HepG2 (cell line): Measurements from ENCODE around the gene PHLPP2. TPM values are rescaled to one million over a fixed set of nuclear protein-coding genes. Genes with fewer than 3 reads are reported as not detected.
A peak's percentile ranks its signal among the peaks of the same experiment; 100 is the strongest.

Source experiments
- ATF7-NPFF ChIP-seq: sonication (generic); formaldehyde crosslinking; IDR thresholded peaks from 2 replicates; pipeline ENCODE4 v1.8.1; 2023; ENCODE audit warnings: mild to moderate bottlenecking, low read depth, missing genetic modification reagents, moderate library complexity
- BCL3 ChIP-seq: sonication (generic); formaldehyde crosslinking; IDR thresholded peaks from 2 replicates; pipeline ENCODE4 v1.5.1; 2020; ENCODE audit warnings: mild to moderate bottlenecking, missing genetic modification reagents, moderate library complexity
- CHD2 ChIP-seq: IDR thresholded peaks from 2 replicates; pipeline ENCODE4 v1.6.1; 2011; ENCODE audit warnings: low read depth, low read length, improper control_type of control experiment
- DBP ChIP-seq: sonication (generic); formaldehyde crosslinking; IDR thresholded peaks from 2 replicates; pipeline ENCODE4 v1.4.0; 2020; ENCODE audit warnings: missing genetic modification reagents; ENCODE audit errors: not compliant biosample characterization
- ERF ChIP-seq: IDR thresholded peaks from 2 replicates; pipeline ENCODE4 v1.6.1; 2018; ENCODE audit warnings: missing biosample characterization, missing genetic modification reagents
- MXI1 ChIP-seq: IDR thresholded peaks from 3 replicates; pipeline ENCODE4 v1.6.1; 2012; ENCODE audit warnings: low read depth, low read length, inconsistent platforms, borderline replicate concordance
- NBN ChIP-seq: fragments of 450-650 bp; conservative IDR thresholded peaks from 2 replicates; pipeline ENCODE4 v1.6.1; 2017
- NFATC3 ChIP-seq: sonication (generic); formaldehyde crosslinking; IDR thresholded peaks from 2 replicates; pipeline ENCODE4 v1.5.1; 2020; ENCODE audit warnings: mild to moderate bottlenecking, missing genetic modification reagents
- PCBP2 ChIP-seq: fragments of 200-400 bp; formaldehyde crosslinking; optimal IDR thresholded peaks from 2 replicates; pipeline ENCODE3; 2018; ENCODE audit warnings: low read length, low read depth; ENCODE audit not compliant: poor library complexity, severe bottlenecking
- PRPF4 ChIP-seq: fragments of 200-400 bp; formaldehyde crosslinking; IDR thresholded peaks from 2 replicates; pipeline ENCODE4 v1.6.1; 2016; ENCODE audit warnings: low read length, low read depth; ENCODE audit not compliant: poor library complexity, severe bottlenecking
- RBFOX2 ChIP-seq: fragments of 200-400 bp; formaldehyde crosslinking; IDR thresholded peaks from 2 replicates; pipeline ENCODE4 v1.6.1; 2017; ENCODE audit warnings: low read depth, mild to moderate bottlenecking, low read length
- RELA ChIP-seq: sonication (generic); formaldehyde crosslinking; IDR thresholded peaks from 2 replicates; pipeline ENCODE4 v1.4.0; 2020; ENCODE audit warnings: missing genetic modification reagents
- SIN3B ChIP-seq: fragments of 150-350 bp; IDR thresholded peaks from 2 replicates; pipeline ENCODE4 v1.6.1; 2014; ENCODE audit warnings: low read length
- SMC3 ChIP-seq: IDR thresholded peaks from 2 replicates; pipeline ENCODE4 v1.6.1; 2011; ENCODE audit warnings: low read length, improper control_type of control experiment
- SP5 ChIP-seq: IDR thresholded peaks from 2 replicates; pipeline ENCODE4 v1.6.1; 2016; ENCODE audit warnings: low read depth, borderline replicate concordance
- TEF ChIP-seq: sonication (generic); formaldehyde crosslinking; IDR thresholded peaks from 2 replicates; pipeline ENCODE4 v1.5.0; 2020; ENCODE audit warnings: missing genetic modification reagents
- TRIM24 ChIP-seq: sonication (generic); formaldehyde crosslinking; IDR thresholded peaks from 2 replicates; pipeline ENCODE4 v1.8.0; 2022; ENCODE audit warnings: mild to moderate bottlenecking, missing genetic modification reagents
- U2AF1 ChIP-seq: fragments of 200-400 bp; formaldehyde crosslinking; optimal IDR thresholded peaks from 2 replicates; pipeline ENCODE3; 2017; ENCODE audit warnings: mild to moderate bottlenecking, low read depth, low read length
- ZFP36L2 ChIP-seq: sonication (generic); formaldehyde crosslinking; IDR thresholded peaks from 2 replicates; pipeline ENCODE4 v1.4.0; 2020; ENCODE audit warnings: missing genetic modification reagents
- ZFY ChIP-seq: sonication (generic); formaldehyde crosslinking; IDR thresholded peaks from 2 replicates; pipeline ENCODE4 v1.4.0; 2020; ENCODE audit warnings: missing genetic modification reagents
- ZKSCAN1 ChIP-seq: fragments of 150-350 bp; IDR thresholded peaks from 2 replicates; pipeline ENCODE4 v1.6.1; 2014; ENCODE audit warnings: low read length
- ZMYM4 ChIP-seq: sonication (generic); formaldehyde crosslinking; IDR thresholded peaks from 2 replicates; pipeline ENCODE4 v1.8.1; 2023; ENCODE audit warnings: mild to moderate bottlenecking, missing genetic modification reagents
- ZNF235 ChIP-seq: sonication (generic); formaldehyde crosslinking; IDR thresholded peaks from 2 replicates; pipeline ENCODE4 v1.8.1; 2023; ENCODE audit warnings: mild to moderate bottlenecking, missing genetic modification reagents, borderline replicate concordance
- ZNF253 ChIP-seq: sonication (generic); formaldehyde crosslinking; IDR thresholded peaks from 2 replicates; pipeline ENCODE4 v1.8.0; 2022; ENCODE audit warnings: mild to moderate bottlenecking, missing genetic modification reagents, borderline replicate concordance
- ZNF292 ChIP-seq: sonication (generic); formaldehyde crosslinking; IDR thresholded peaks from 2 replicates; pipeline ENCODE4 v1.8.1; 2022; ENCODE audit warnings: mild to moderate bottlenecking, low read depth, missing genetic modification reagents, borderline replicate concordance
- ZNF549 ChIP-seq: sonication (generic); formaldehyde crosslinking; IDR thresholded peaks from 2 replicates; pipeline ENCODE4 v1.5.0; 2020; ENCODE audit warnings: missing genetic modification reagents
- ZNF556 ChIP-seq: sonication (generic); formaldehyde crosslinking; IDR thresholded peaks from 2 replicates; pipeline ENCODE4 v1.4.0; 2020; ENCODE audit warnings: mild to moderate bottlenecking, missing genetic modification reagents, borderline replicate concordance
- ZNF563 ChIP-seq: sonication (generic); formaldehyde crosslinking; IDR thresholded peaks from 2 replicates; pipeline ENCODE4 v1.8.0; 2022; ENCODE audit warnings: mild to moderate bottlenecking, moderate library complexity, missing genetic modification reagents
- ZNF75D ChIP-seq: sonication (generic); formaldehyde crosslinking; IDR thresholded peaks from 2 replicates; pipeline ENCODE4 v1.8.1; 2023; ENCODE audit warnings: missing genetic modification reagents, mild to moderate bottlenecking, borderline replicate concordance
- ZNF773 ChIP-seq: sonication (generic); formaldehyde crosslinking; IDR thresholded peaks from 2 replicates; pipeline ENCODE4 v1.4.0; 2020; ENCODE audit warnings: missing genetic modification reagents, borderline replicate concordance
- ZNF790 ChIP-seq: sonication (generic); formaldehyde crosslinking; IDR thresholded peaks from 2 replicates; pipeline ENCODE4 v1.8.0; 2022; ENCODE audit warnings: missing genetic modification reagents, mild to moderate bottlenecking, borderline replicate concordance
- polyA plus RNA-seq, 8 experiments: library from polyadenylated mRNA; depleted of rRNA in 3 of 8; stranded (reverse) in 7 of 8; unstranded in 1 of 8; fragments of >200 nt; fragmentation: Illumina TruSeq in 4 of 8; extraction: Trizol in 4 of 8; gene quantifications; 2 replicates each; pipeline versions ENCODE4 v1.2.1 to v1.2.3, GENCODE V29; 2011 to 2016; ENCODE audit warnings: low read depth in 4 of 8, missing spikeins in 1 of 8, mixed read lengths in 1 of 8; ENCODE audit not compliant: insufficient read depth in 1 of 8
- total RNA-seq, 5 experiments: library from RNA; depleted of rRNA; stranded (reverse); fragments of >200 nt; fragmentation: Illumina TruSeq; extraction: Trizol; gene quantifications; 2 replicates each; pipeline ENCODE4 v1.2.3, GENCODE V29; 2016; ENCODE audit warnings: low read depth in 1 of 5

PHLPP2 gene
- total and polyA plus RNA-seq, 2 of the 13 experiments (the other 11 are each of a cell fraction or from before 2014, with no cell fraction given): 8.9 TPM

GRCh38 chr16:71670537-71670936 is 54.0 kb downstream of the PHLPP2 start (continued):
- TF ChIP-seq RELA (CRISPR knock-in tag) (no peak), ZNF773 (CRISPR knock-in tag) (no peak), ERF (CRISPR knock-in tag) (no peak), U2AF1 (peak; percentile 61), ATF7-NPFF (CRISPR knock-in tag) (no peak), ZFP36L2 (CRISPR knock-in tag) (no peak), DBP (CRISPR knock-in tag) (no peak), SIN3B (0 out of 2 replicates have a peak, but pooled peaks have one; percentile 8), NBN (no peak), ZNF292 (peak; percentile 93; the same call in 1 of the 2 replicates), ZKSCAN1 (0 out of 2 replicates have a peak, but pooled peaks have one; percentile 32), ZNF556 (CRISPR knock-in tag) (0 out of 2 replicates have a peak, but pooled peaks have one; percentile 46), SMC3 (peak; percentile 55), ZNF549 (CRISPR knock-in tag) (no peak), PCBP2 (no peak), ZMYM4 (CRISPR knock-in tag) (peak; percentile 73), SP5 (CRISPR knock-in tag) (0 out of 2 replicates have a peak, but pooled peaks have one; percentile 14), ZNF790 (CRISPR knock-in tag) (no peak), ZNF563 (CRISPR knock-in tag) (no peak), BCL3 (CRISPR knock-in tag) (no peak), ZNF235 (CRISPR knock-in tag) (no peak), NFATC3 (CRISPR knock-in tag) (no peak), ZNF253 (CRISPR knock-in tag) (no peak), MXI1 (peak; percentile 47; the same call in 1 of the 3 replicates), CHD2 (no peak), TRIM24 (CRISPR knock-in tag) (0 out of 2 replicates have a peak, but pooled peaks have one; percentile 46), PRPF4 (no peak), ZNF75D (CRISPR knock-in tag) (no peak), RBFOX2 (no peak), ZFY (CRISPR knock-in tag) (no peak), TEF (CRISPR knock-in tag) (no peak)
